H1 (cell line): ENCODE results near the gene CAMK1G. TPM values are rescaled to one million over a fixed set of nuclear protein-coding genes. Genes with fewer than 3 reads are reported as not detected.

Source experiments
- CTCF ChIA-PET: fragments of 300-600 bp; sonication (Branson Sonifier 250); formaldehyde crosslinking; loops from one replicate; lab custom pipeline; 2021; ENCODE audit not compliant: partially characterized antibody; lab: Charles Lee
- POLR2A ChIA-PET: fragments of 300-600 bp; sonication (Branson Sonifier 250); formaldehyde crosslinking; loops from one replicate; lab custom pipeline; 2021; ENCODE audit warnings: inconsistent platforms; ENCODE audit not compliant: partially characterized antibody; lab: Charles Lee
- DNase-seq, 2 experiments: peaks; one replicate each; pipeline versions ENCODE4 v3.0.0 to v3.0.0-alpha.2; 2010 to 2022; ENCODE audit warnings: low spot score in 2 of 2, low read depth in 1 of 2, mixed read lengths in 1 of 2
- FAIRE-seq: peaks from 2 replicates; lab custom pipeline; 2011; peaks lifted over from hg19 to GRCh38; lab: Jason Lieb, UNC
- H2AFZ ChIP-seq: 2 replicates; pipeline ENCODE4 v1.8.1; 2012; ENCODE audit warnings: low read length, inconsistent platforms
- H2AK5ac ChIP-seq: 2 replicates; pipeline ENCODE4 v1.6.1; 2013; ENCODE audit warnings: low read depth, low read length
- H2BK120ac ChIP-seq: replicated peaks from 2 replicates; pipeline ENCODE3; 2013; ENCODE audit warnings: low read depth, low read length, inconsistent platforms
- H2BK12ac ChIP-seq: 2 replicates; pipeline ENCODE4 v1.6.1; 2013; ENCODE audit warnings: low read depth, low read length
- H2BK15ac ChIP-seq: 2 replicates; pipeline ENCODE4 v1.6.1; 2013; ENCODE audit warnings: low read length
- H2BK20ac ChIP-seq: 2 replicates; pipeline ENCODE4 v1.6.1; 2013; ENCODE audit warnings: low read length
- H2BK5ac ChIP-seq: 2 replicates; pipeline ENCODE4 v1.6.1; 2013; ENCODE audit warnings: low read depth, low read length
- H3K14ac ChIP-seq: 2 replicates; pipeline ENCODE4 v1.6.1; 2013; ENCODE audit warnings: inconsistent platforms; ENCODE audit not compliant: insufficient read length
- H3K18ac ChIP-seq: 2 replicates; pipeline ENCODE4 v1.6.1; 2013; ENCODE audit warnings: low read length; ENCODE audit errors: extremely low read depth
- H3K23ac ChIP-seq: 2 replicates; pipeline ENCODE4 v1.6.1; 2013; ENCODE audit warnings: inconsistent platforms; ENCODE audit not compliant: insufficient read length
- H3K23me2 ChIP-seq: 2 replicates; pipeline ENCODE4 v1.6.1; 2013; ENCODE audit warnings: low read depth, low read length
- H3K27ac ChIP-seq: 2 replicates; pipeline ENCODE4 v1.6.1; 2011; ENCODE audit warnings: low read depth, low read length, inconsistent platforms
- H3K27me3 ChIP-seq, 4 experiments: replicated peaks in 1 of 4; 1 replicate in 1 of 4; 2 replicates in 3 of 4; pipeline versions ENCODE4 v1.6.1 to v1.8.1; 2011 to 2013; ENCODE audit warnings: low read length in 3 of 4, mild to moderate bottlenecking in 3 of 4, inconsistent platforms in 2 of 4, mixed read lengths in 2 of 4, moderate library complexity in 1 of 4; ENCODE audit not compliant: control insufficient read depth in 3 of 4, insufficient read depth in 3 of 4; ENCODE audit errors: extremely low read depth in 1 of 4
- H3K36me3 ChIP-seq, 4 experiments: 2 replicates each; pipeline versions ENCODE4 v1.6.1 to v1.8.1; 2011 to 2013; ENCODE audit warnings: mild to moderate bottlenecking in 4 of 4, low read length in 3 of 4, moderate library complexity in 2 of 4, control low read depth in 1 of 4, inconsistent platforms in 1 of 4; ENCODE audit not compliant: insufficient read depth in 4 of 4, control insufficient read depth in 2 of 4
- H3K4ac ChIP-seq: replicated peaks from 2 replicates; pipeline ENCODE3; 2013; ENCODE audit warnings: low read length, low read depth, mixed read lengths, inconsistent platforms; ENCODE audit not compliant: insufficient read length
- H3K4me1 ChIP-seq, 4 experiments: replicated peaks in 1 of 4; 1 replicate in 1 of 4; 2 replicates in 3 of 4; pipeline versions ENCODE4 v1.6.1 to v1.8.1; 2011 to 2013; ENCODE audit warnings: low read length in 3 of 4, inconsistent platforms in 2 of 4, mixed read lengths in 1 of 4; ENCODE audit not compliant: insufficient read depth in 4 of 4, control insufficient read depth in 3 of 4
- H3K4me2 ChIP-seq, 2 experiments: 2 replicates each; pipeline versions ENCODE4 v1.6.1 to v1.8.1; 2011 to 2013; ENCODE audit warnings: low read depth in 2 of 2, low read length in 2 of 2, control low read depth in 1 of 2, inconsistent platforms in 1 of 2, mild to moderate bottlenecking in 1 of 2; ENCODE audit not compliant: insufficient read depth in 1 of 2
- H3K4me3 ChIP-seq, 4 experiments: fragments of 200-600, 300-600 bp in 1 of 4; sonication (generic), shearing (Covaris generic), sonication (Bioruptor Twin) in 1 of 4; 2 replicates each; pipeline versions ENCODE4 v1.5.1 to v1.8.1; 2011 to 2016; ENCODE audit warnings: low read length in 4 of 4, low read depth in 3 of 4, control low read depth in 2 of 4, inconsistent platforms in 2 of 4, mild to moderate bottlenecking in 2 of 4, mixed read lengths in 1 of 4, moderate library complexity in 1 of 4; ENCODE audit not compliant: insufficient read depth in 2 of 4; ENCODE audit errors: extremely low read depth in 1 of 4
- H3K56ac ChIP-seq: replicated peaks from 2 replicates; pipeline ENCODE3; 2013; ENCODE audit warnings: low read depth, mild to moderate bottlenecking, mixed read lengths, low read length, inconsistent platforms; ENCODE audit not compliant: insufficient read length
- H3K79me1 ChIP-seq: 2 replicates; pipeline ENCODE4 v1.6.1; 2013; ENCODE audit warnings: low read depth, low read length, control low read depth
- H3K79me2 ChIP-seq, 2 experiments: 2 replicates each; pipeline versions ENCODE4 v1.6.1 to v1.8.1; 2012 to 2013; ENCODE audit warnings: low read length in 2 of 2, mild to moderate bottlenecking in 2 of 2, inconsistent platforms in 1 of 2; ENCODE audit not compliant: insufficient read depth in 2 of 2, control insufficient read depth in 1 of 2
- H3K9ac ChIP-seq, 4 experiments: replicated peaks in 1 of 4; 1 replicate in 1 of 4; 2 replicates in 3 of 4; pipeline versions ENCODE4 v1.6.1 to v1.8.1; 2011 to 2013; ENCODE audit warnings: low read depth in 3 of 4, low read length in 3 of 4, control low read depth in 2 of 4, mild to moderate bottlenecking in 2 of 4, moderate library complexity in 2 of 4, inconsistent platforms in 1 of 4; ENCODE audit errors: extremely low read depth in 1 of 4
- H3K9me3 ChIP-seq, 2 experiments: 2 replicates each; pipeline versions ENCODE4 v1.6.1 to v1.8.1; 2012 to 2013; ENCODE audit warnings: mild to moderate bottlenecking in 2 of 2, moderate library complexity in 2 of 2, control low read depth in 1 of 2, inconsistent platforms in 1 of 2, low read depth in 1 of 2, low read length in 1 of 2, mixed read lengths in 1 of 2; ENCODE audit not compliant: insufficient read depth in 2 of 2
- H4K20me1 ChIP-seq, 2 experiments: replicated peaks in 1 of 2; 2 replicates each; pipeline versions ENCODE3 to v1.8.1; 2011 to 2013; ENCODE audit warnings: inconsistent platforms in 2 of 2, low read length in 2 of 2, mild to moderate bottlenecking in 1 of 2; ENCODE audit not compliant: insufficient read depth in 2 of 2, control insufficient read depth in 1 of 2
- H4K5ac ChIP-seq: 2 replicates; pipeline ENCODE4 v1.6.1; 2013; ENCODE audit warnings: low read length, low read depth, mixed read lengths, inconsistent platforms; ENCODE audit not compliant: insufficient read length
- H4K8ac ChIP-seq: 2 replicates; pipeline ENCODE4 v1.8.0; 2013; ENCODE audit warnings: mild to moderate bottlenecking, moderate library complexity, low read length, inconsistent platforms; ENCODE audit not compliant: insufficient read depth; ENCODE audit errors: extremely low read depth
- H4K91ac ChIP-seq: replicated peaks from 2 replicates; pipeline ENCODE3; 2013; ENCODE audit warnings: low read length, mixed read lengths, inconsistent platforms; ENCODE audit not compliant: insufficient read length
- ATF2 ChIP-seq: IDR thresholded peaks from 2 replicates; pipeline ENCODE4 v1.6.1; 2012; ENCODE audit warnings: low read length, inconsistent platforms
- CHD1 ChIP-seq: IDR thresholded peaks from 2 replicates; pipeline ENCODE4 v1.6.1; 2012; ENCODE audit warnings: low read depth, low read length, improper control_type of control experiment
- CHD2 ChIP-seq: IDR thresholded peaks from 2 replicates; pipeline ENCODE4 v1.6.1; 2012; ENCODE audit warnings: low read length, improper control_type of control experiment
- GABPA ChIP-seq: IDR thresholded peaks from 2 replicates; pipeline ENCODE4 v1.6.1; 2011; ENCODE audit warnings: mild to moderate bottlenecking, low read length, moderate library complexity, borderline replicate concordance; ENCODE audit not compliant: insufficient read depth
- NRF1 ChIP-seq: IDR thresholded peaks from 2 replicates; pipeline ENCODE4 v1.6.1; 2011; ENCODE audit warnings: mild to moderate bottlenecking, low read depth, low read length, improper control_type of control experiment
- POLR2AphosphoS5 ChIP-seq: IDR thresholded peaks from 2 replicates; pipeline ENCODE4 v1.6.1; 2011; ENCODE audit warnings: low read depth, low read length
- RAD21 ChIP-seq, 2 experiments: IDR thresholded peaks in 1 of 2; conservative IDR thresholded peaks in 1 of 2; 2 replicates each; pipeline ENCODE4 v1.6.1; 2011; ENCODE audit warnings: low read depth in 2 of 2, low read length in 2 of 2, improper control_type of control experiment in 1 of 2, inconsistent platforms in 1 of 2, mild to moderate bottlenecking in 1 of 2, moderate library complexity in 1 of 2
- SIRT6 ChIP-seq: IDR thresholded peaks from one replicate; pipeline ENCODE4 v1.7.1; 2012; ENCODE audit warnings: low read length, inconsistent platforms
- TAF7 ChIP-seq: optimal IDR thresholded peaks from 2 replicates; pipeline ENCODE3; 2011; ENCODE audit warnings: low read depth, mild to moderate bottlenecking, inconsistent platforms, low read length, moderate library complexity, borderline replicate concordance
- WGBS, 2 experiments: shearing (Covaris generic) in 1 of 2; methylation state at CpG; one replicate each; pipeline versions ENCODE4 v1.1.6 to v1.1.7; 2013 to 2015; ENCODE audit warnings: low lambda C conversion rate in 2 of 2, mixed read lengths in 2 of 2, inconsistent platforms in 1 of 2, low coverage in 1 of 2, missing lambda C conversion rate in 1 of 2; ENCODE audit not compliant: insufficient replicate concordance in 2 of 2, insufficient coverage in 1 of 2, insufficient read length in 1 of 2; ENCODE audit errors: extremely low coverage in 1 of 2, missing lambda C conversion rate in 1 of 2; 5-methylcytosine and 5-hydroxymethylcytosine counted together
- polyA plus RNA-seq, 7 experiments: library from polyadenylated mRNA; depleted of rRNA in 3 of 7; stranded (reverse) in 5 of 7; unstranded in 2 of 7; fragments of >200 nt in 5 of 7; fragments of 200-250 nt in 2 of 7; gene quantifications; 1 replicate in 5 of 7; 2 replicates in 1 of 7; 4 replicates in 1 of 7; pipeline versions ENCODE4 v1.2.1 to v1.2.3, GENCODE V29; 2011 to 2013; ENCODE audit warnings: missing spikeins in 2 of 7, mixed read lengths in 2 of 7
- total RNA-seq: library from RNA; stranded (reverse); fragmentation: NEBNext Ultra II Directional; extraction: Animal tissue kit (Norgen Biotek cat#: 25700); gene quantifications from 2 replicates; pipeline ENCODE4 v1.2.1, GENCODE V29; 2021

Gene CAMK1G
- total and polyA plus RNA-seq, 2 of the 8 experiments (the other 6 are each of a cell fraction or from before 2014, with no cell fraction given) = 1.00 to 1.0 TPM

GRCh38 chr1:209534496-209535250 lies 48.8 kb upstream of the CAMK1G start:
- H3K4me2 ChIP-seq = no peak overlapping the region
- no peak overlapping the region for H4K91ac ChIP-seq
- H2AFZ ChIP-seq = no peak overlapping the region
- no peaks in the 10 kb centered on the region for H3K79me1 ChIP-seq
- H2BK20ac ChIP-seq = no peak overlapping the region
- no peak overlapping the region for H2AK5ac ChIP-seq
- no peak overlapping the region for H2BK15ac ChIP-seq
- H3K36me3 ChIP-seq = no peaks in the 10 kb centered on the region
- no peak overlapping the region for H3K18ac ChIP-seq
- H4K8ac ChIP-seq = no peak overlapping the region
- H2BK5ac ChIP-seq = no peak overlapping the region
- POLR2A ChIA-PET = no interaction called here
- H3K23ac ChIP-seq = no peak overlapping the region
- H4K5ac ChIP-seq = no peak overlapping the region
- no peaks in the 10 kb centered on the region for H3K79me2 ChIP-seq
- no peak overlapping the region for H2BK12ac ChIP-seq
- FAIRE-seq (no peak), DNase-seq (no peak)
- no peaks in the 10 kb centered on the region for H3K9me3 ChIP-seq
- H3K4me1 ChIP-seq = peaks cover 0 to 8% (median 4%) of the 10 kb centered on the region in 4 experiments; a peak in 1 of 7 replicates
- 92% methylated on average over 8 of the region's 8 CpGs; no CpG with 5 or more reads in 1 of the 2 experiments for WGBS, 2 experiments
- no peaks in the 10 kb centered on the region for H4K20me1 ChIP-seq
- CTCF ChIA-PET = interaction anchor here (1.0 to 6.9 kb wide), 5 partner anchors 11 to 44 kb away, joined by 3 to 32 read pairs (median 4); no protein-coding TSS in a partner anchor
- no peak overlapping the region for H2BK120ac ChIP-seq
- H3K27ac ChIP-seq = no peak overlapping the region
- no peaks in the 10 kb centered on the region for H3K23me2 ChIP-seq
- H3K56ac ChIP-seq = no peak overlapping the region
- H3K9ac ChIP-seq = no peak overlapping the region
- H3K14ac ChIP-seq = no peak overlapping the region
- H3K4ac ChIP-seq = no peak overlapping the region
- no peak overlapping the region for H3K4me3 ChIP-seq
- no peaks in the 10 kb centered on the region; a peak in 1 of 7 replicates for H3K27me3 ChIP-seq
- TF ChIP-seq TAF7 (no peak), CHD1 (no peak), ATF2 (no peak), NRF1 (no peak), GABPA (no peak), POLR2AphosphoS5 (no peak), CHD2 (no peak), RAD21 (IDR thresholded peaks at IDR 0.05 in 1 of 2, conservative IDR thresholded peaks at IDR 0.05 in 1 of 2; ENCODE audit: low read depth in 2 of 2, low read length in 2 of 2) (peak in 1 of 2 experiments; percentile 6; a peak in 1 of 4 replicates), SIRT6 (no peak)
